ENCODE measurements around the gene SNRNP40. TPM values are rescaled to one million over a fixed set of nuclear protein-coding genes. Genes with fewer than 3 reads are reported as not detected.
"Not testable (repeated sequence)": the region's sequence is repeated elsewhere in the genome, so short reads cannot be mapped to it uniquely, and the experiment has no call there.

The SNRNP40 gene
- total RNA-seq, 1 experiment from 2014 or later: 81.0 TPM

DNA sequence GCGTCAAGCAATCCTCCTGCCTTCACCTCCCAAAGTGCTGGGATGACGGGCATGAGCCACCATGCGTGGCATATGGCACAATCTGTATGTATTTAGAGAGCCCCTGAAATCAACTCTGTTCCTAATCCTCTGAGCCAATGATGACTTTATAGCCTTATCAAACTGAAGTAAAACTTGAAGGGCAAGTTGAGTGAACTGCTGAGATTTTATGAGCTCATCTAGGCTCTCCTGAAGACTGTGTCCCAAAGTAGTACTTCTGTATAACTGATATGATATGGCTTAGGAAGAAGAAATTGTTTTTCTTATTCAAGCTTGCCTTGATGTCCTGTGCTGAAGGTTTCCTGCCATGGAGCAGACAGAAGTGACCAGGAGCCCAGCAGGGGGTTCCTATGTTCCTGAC is 33.2 kb downstream of the SNRNP40 start:
- intact Hi-C loops (cut with micrococcal nuclease; ENCODE audit: unreplicated experiment): no loop called here
- H3K27ac Mint-ChIP-seq (ENCODE audit: unreplicated experiment): no peak overlapping the region

DNA sequence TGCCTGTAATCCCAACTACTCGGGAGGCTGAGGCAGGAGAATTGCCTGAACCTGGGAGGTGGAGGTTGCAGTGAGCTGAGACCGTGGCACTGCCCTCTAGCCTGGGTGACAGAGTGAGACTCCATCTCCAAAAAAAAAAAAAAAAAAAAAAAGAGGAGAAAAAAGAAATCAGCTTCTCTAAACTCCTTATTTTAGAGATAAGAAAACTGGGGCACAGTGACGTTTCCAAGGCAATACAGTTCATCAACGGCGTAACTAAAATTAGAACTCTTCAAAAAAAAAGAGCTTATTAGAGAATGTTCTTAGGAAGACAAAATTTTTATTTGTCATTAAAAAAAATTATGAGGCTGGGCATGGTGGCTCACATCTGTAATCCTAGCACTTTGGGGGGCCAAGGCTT is 34.2 kb downstream of the SNRNP40 start:
- H3K27ac Mint-ChIP-seq (ENCODE audit: unreplicated experiment); H3K4me1 Mint-ChIP-seq (ENCODE audit: low read depth, unreplicated experiment); H3K27me3 Mint-ChIP-seq (ENCODE audit: unreplicated experiment); H3K9me3 Mint-ChIP-seq (ENCODE audit: low read depth, unreplicated experiment); DNase-seq; intact Hi-C loops (cut with micrococcal nuclease; ENCODE audit: unreplicated experiment); H3K4me3 Mint-ChIP-seq (ENCODE audit: low read depth, unreplicated experiment); BruUV-seq (replicated peaks): not testable (repeated sequence)
- peaks cover 32% of the 10 kb centered on the region for H3K36me3 Mint-ChIP-seq (ENCODE audit: insufficient read depth, unreplicated experiment)
- CTCF ChIA-PET: interaction anchor here (0.8 kb wide), 2 partner anchors 34 to 100 kb away, joined by 5 read pairs; partner anchors contain the start of genes SNRNP40 and ZCCHC17

More for the DNA sequence above, 33.2 kb downstream of the SNRNP40 start:
- no TSS peak for BruUV-seq (replicated peaks)
- Mint-ChIP-seq H3K27me3 (ENCODE audit: unreplicated experiment) (no peaks in the 10 kb centered on the region), H3K9me3 (ENCODE audit: low read depth, unreplicated experiment) (no peaks in the 10 kb centered on the region), H3K4me3 (ENCODE audit: low read depth, unreplicated experiment) (no peak overlapping the region), H3K36me3 (ENCODE audit: insufficient read depth, unreplicated experiment) (peaks cover 31% of the 10 kb centered on the region), H3K4me1 (ENCODE audit: low read depth, unreplicated experiment) (no peaks in the 10 kb centered on the region)
- TF ChIP-seq, protein P1, sequence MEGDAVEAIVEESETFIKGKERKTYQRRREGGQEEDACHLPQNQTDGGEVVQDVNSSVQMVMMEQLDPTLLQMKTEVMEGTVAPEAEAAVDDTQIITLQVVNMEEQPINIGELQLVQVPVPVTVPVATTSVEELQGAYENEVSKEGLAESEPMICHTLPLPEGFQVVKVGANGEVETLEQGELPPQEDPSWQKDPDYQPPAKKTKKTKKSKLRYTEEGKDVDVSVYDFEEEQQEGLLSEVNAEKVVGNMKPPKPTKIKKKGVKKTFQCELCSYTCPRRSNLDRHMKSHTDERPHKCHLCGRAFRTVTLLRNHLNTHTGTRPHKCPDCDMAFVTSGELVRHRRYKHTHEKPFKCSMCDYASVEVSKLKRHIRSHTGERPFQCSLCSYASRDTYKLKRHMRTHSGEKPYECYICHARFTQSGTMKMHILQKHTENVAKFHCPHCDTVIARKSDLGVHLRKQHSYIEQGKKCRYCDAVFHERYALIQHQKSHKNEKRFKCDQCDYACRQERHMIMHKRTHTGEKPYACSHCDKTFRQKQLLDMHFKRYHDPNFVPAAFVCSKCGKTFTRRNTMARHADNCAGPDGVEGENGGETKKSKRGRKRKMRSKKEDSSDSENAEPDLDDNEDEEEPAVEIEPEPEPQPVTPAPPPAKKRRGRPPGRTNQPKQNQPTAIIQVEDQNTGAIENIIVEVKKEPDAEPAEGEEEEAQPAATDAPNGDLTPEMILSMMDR (IDR thresholded peaks at IDR 0.05; ENCODE audit: unreplicated experiment): no peak
- CTCF ChIA-PET: interaction anchor here (0.7 kb wide), 1 partner anchor 38 kb away, joined by 4 read pairs; no protein-coding TSS in a partner anchor
- no peak for DNase-seq

DNA sequence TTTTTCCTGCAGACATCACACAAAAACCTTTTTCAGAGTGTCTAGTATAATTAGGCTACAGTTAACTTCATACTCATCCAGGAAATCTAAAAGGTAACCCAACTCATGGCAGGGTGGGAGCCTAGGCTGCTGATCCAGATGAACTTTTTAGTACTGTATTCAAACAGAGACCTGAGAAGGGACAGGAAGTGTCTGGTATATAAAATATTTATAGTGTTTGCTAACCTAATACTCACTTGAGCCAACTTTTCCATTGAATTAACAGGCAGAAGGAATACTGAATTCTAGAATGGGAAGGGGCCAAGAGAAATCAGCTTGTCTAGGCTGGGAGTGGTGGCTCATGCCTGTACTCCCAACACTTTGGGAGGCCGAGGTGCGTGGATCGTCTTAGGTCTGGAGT is 34.7 kb downstream of the SNRNP40 start:
- CTCF ChIA-PET: interaction anchor here (0.9 kb wide), 1 partner anchor 355 kb away, joined by 3 read pairs; no protein-coding TSS in a partner anchor
- intact Hi-C loops (cut with micrococcal nuclease; ENCODE audit: unreplicated experiment): no loop called here
- peaks cover 32% of the 10 kb centered on the region for H3K36me3 Mint-ChIP-seq (ENCODE audit: insufficient read depth, unreplicated experiment)
- no peak overlapping the region for H3K4me3 Mint-ChIP-seq (ENCODE audit: low read depth, unreplicated experiment)
- BruUV-seq (replicated peaks): no TSS peak
- no peaks in the 10 kb centered on the region for H3K27me3 Mint-ChIP-seq (ENCODE audit: unreplicated experiment)
- TF ChIP-seq, protein P1 (IDR thresholded peaks at IDR 0.05; ENCODE audit: unreplicated experiment): no peak
- no peaks in the 10 kb centered on the region for H3K4me1 Mint-ChIP-seq (ENCODE audit: low read depth, unreplicated experiment)
- no peak overlapping the region for H3K27ac Mint-ChIP-seq (ENCODE audit: unreplicated experiment)
- DNase-seq: no peak
- no peaks in the 10 kb centered on the region for H3K9me3 Mint-ChIP-seq (ENCODE audit: low read depth, unreplicated experiment)

DNA sequence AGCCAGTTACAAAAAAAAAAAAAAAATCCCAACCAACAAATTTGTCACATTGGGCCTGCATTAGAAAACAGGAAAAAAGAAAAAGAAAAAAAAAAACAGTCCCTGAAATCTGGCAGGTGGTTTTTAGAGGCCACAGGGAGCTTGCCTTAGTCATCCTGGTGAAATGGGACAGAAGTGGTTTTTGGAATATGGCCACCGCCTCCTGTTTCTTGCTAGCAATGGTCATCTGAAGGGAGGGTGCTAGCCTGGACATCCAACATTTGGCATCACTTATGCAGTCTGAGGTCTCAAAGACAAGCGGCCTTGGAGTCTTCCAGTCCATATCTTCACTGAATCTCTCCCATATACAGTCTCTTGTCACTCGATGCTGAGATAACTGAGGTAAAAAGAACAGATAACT is 36.8 kb downstream of the SNRNP40 start:
- BruUV-seq (replicated peaks): no TSS peak
- Mint-ChIP-seq H3K4me3 (ENCODE audit: low read depth, unreplicated experiment) (no peak overlapping the region), H3K27ac (ENCODE audit: unreplicated experiment) (no peak overlapping the region), H3K36me3 (ENCODE audit: insufficient read depth, unreplicated experiment) (peaks cover 32% of the 10 kb centered on the region), H3K4me1 (ENCODE audit: low read depth, unreplicated experiment) (no peaks in the 10 kb centered on the region), H3K9me3 (ENCODE audit: low read depth, unreplicated experiment) (no peaks in the 10 kb centered on the region), H3K27me3 (ENCODE audit: unreplicated experiment) (no peaks in the 10 kb centered on the region)
- CTCF ChIA-PET: no interaction called here
- TF ChIP-seq, protein P1 (IDR thresholded peaks at IDR 0.05; ENCODE audit: unreplicated experiment): no peak
- intact Hi-C loops (cut with micrococcal nuclease; ENCODE audit: unreplicated experiment): no loop called here
- no peak for DNase-seq

- Mint-ChIP-seq H3K27ac (ENCODE audit: unreplicated experiment) (no peak overlapping the region), H3K4me1 (ENCODE audit: low read depth, unreplicated experiment) (no peaks in the 10 kb centered on the region), H3K9me3 (ENCODE audit: low read depth, unreplicated experiment) (no peaks in the 10 kb centered on the region), H3K27me3 (ENCODE audit: unreplicated experiment) (no peaks in the 10 kb centered on the region), H3K36me3 (ENCODE audit: insufficient read depth, unreplicated experiment) (peaks cover 32% of the 10 kb centered on the region), H3K4me3 (ENCODE audit: low read depth, unreplicated experiment) (no peak overlapping the region)
- DNase-seq: no peak
- CTCF ChIA-PET: interaction anchor here (0.7 kb wide), 1 partner anchor 26 kb away, joined by 4 read pairs; no protein-coding TSS in a partner anchor
- BruUV-seq (replicated peaks): no TSS peak
- intact Hi-C loops (cut with micrococcal nuclease; ENCODE audit: unreplicated experiment): no loop called here
- TF ChIP-seq, protein P1 (IDR thresholded peaks at IDR 0.05; ENCODE audit: unreplicated experiment): no peak
These were observed 38.0 kb downstream of the SNRNP40 start for GRCh38 chr1:31258581-31258980.

All from Calu3 (cell line).